Small intestine (tissue), 7 donors: ENCODE data around the gene RASSF1. TPM values are rescaled to one million over a fixed set of nuclear protein-coding genes. Genes with fewer than 3 reads are reported as not detected.

Experiments used
- DNase-seq, 2 donors: peaks; one replicate each; pipeline versions ENCODE4 v3.0.0 to v3.0.0-alpha.2; 2013
- FAIRE-seq: peaks from 2 replicates; lab custom pipeline; 2012; peaks lifted over from hg19 to GRCh38; lab: Jason Lieb, UNC
- H3K27ac ChIP-seq, 3 donors: one replicate each; pipeline ENCODE4 v1.5.1; 2013; ENCODE audit warnings: low read length in 2 of 3, mild to moderate bottlenecking in 2 of 3, control low read depth in 1 of 3, inconsistent platforms in 1 of 3, low read depth in 1 of 3, moderate library complexity in 1 of 3
- H3K27me3 ChIP-seq, 3 donors: one replicate each; pipeline ENCODE4 v1.6.1; 2013; ENCODE audit warnings: low read length in 3 of 3, inconsistent platforms in 1 of 3; ENCODE audit not compliant: control insufficient read depth in 3 of 3, insufficient read depth in 3 of 3
- H3K36me3 ChIP-seq, 3 donors: one replicate each; pipeline ENCODE4 v1.6.1; 2013; ENCODE audit warnings: low read length in 3 of 3, inconsistent platforms in 1 of 3, low read depth in 1 of 3, mild to moderate bottlenecking in 1 of 3, moderate library complexity in 1 of 3; ENCODE audit not compliant: control insufficient read depth in 3 of 3, insufficient read depth in 2 of 3
- H3K4me1 ChIP-seq, 3 donors: one replicate each; pipeline ENCODE4 v1.6.1; 2013; ENCODE audit warnings: low read length in 2 of 3, inconsistent platforms in 1 of 3, low read depth in 1 of 3, mild to moderate bottlenecking in 1 of 3, moderate library complexity in 1 of 3; ENCODE audit not compliant: control insufficient read depth in 3 of 3, insufficient read depth in 2 of 3
- H3K4me3 ChIP-seq, 3 donors: one replicate each; pipeline ENCODE4 v1.5.1; 2013; ENCODE audit warnings: low read length in 3 of 3, control low read depth in 1 of 3, inconsistent platforms in 1 of 3, low read depth in 1 of 3, mild to moderate bottlenecking in 1 of 3, moderate library complexity in 1 of 3
- H3K9me3 ChIP-seq, 2 donors: one replicate each; pipeline ENCODE4 v1.6.1; 2013; ENCODE audit warnings: low read depth in 1 of 2, low read length in 1 of 2; ENCODE audit not compliant: control insufficient read depth in 2 of 2, insufficient read depth in 1 of 2
- WGBS, 3 donors: extraction: QIAGEN DNeasy Blood & Tissue Kit; methylation state at CpG; one replicate each; pipeline ENCODE4 v1.1.7; 2013; 5-methylcytosine and 5-hydroxymethylcytosine counted together
- polyA plus RNA-seq, 4 donors: library from polyadenylated mRNA; stranded (reverse) in 3 of 4; unstranded in 1 of 4; fragments of 200-250 nt in 3 of 4; fragments of 120-200 nt in 1 of 4; gene quantifications; one replicate each; pipeline versions ENCODE4 v1.2.1 to v1.2.3, GENCODE V29; 2013
- donor health status: healthy with polysubstance abuse.
- donor health status: control.
- donor health status: control.
- donor health status: Bipolar disorder and iron deficiency.
- donor health status: healthy.

RASSF1 gene
- polyA plus RNA-seq, 4 donors = 16.3 to 39.0 (median 26.2) TPM

DNA sequence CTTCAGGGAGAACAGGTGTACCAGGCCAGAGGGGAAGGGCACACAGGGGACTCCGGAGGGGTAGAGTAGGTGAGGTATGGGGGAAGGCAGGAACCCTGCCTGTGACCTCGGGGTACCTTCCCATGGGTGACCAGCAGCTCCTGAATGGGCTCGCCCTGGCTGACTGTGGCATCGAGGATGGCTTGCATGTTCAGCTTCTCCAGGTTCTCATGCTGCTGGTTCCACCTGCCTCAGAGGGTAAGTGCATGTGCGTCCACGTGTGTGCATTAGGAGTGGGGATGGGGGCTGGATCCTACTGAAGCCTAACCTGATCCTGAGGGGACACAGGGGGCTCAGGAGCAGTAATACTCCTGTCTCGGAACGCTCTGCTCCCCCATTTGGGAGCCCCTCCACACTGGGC lies 4.4 kb upstream of the RASSF1 start:
- H3K4me3 ChIP-seq = peak overlapping the region in 1 of 3 donors; percentile 22
- H3K4me1 ChIP-seq = peaks cover 2 to 23% (median 9%) of the 10 kb centered on the region in 3 donors
- 68 to 77% (median 71%) methylated on average over 7 to 8 of the region's 8 CpGs for WGBS, 3 donors
- DNase-seq (no peak), FAIRE-seq (no peak)
- H3K27ac ChIP-seq = no peak overlapping the region
- H3K36me3 ChIP-seq = peaks cover 0 to 31% (median 2%) of the 10 kb centered on the region in 3 donors
- H3K9me3 ChIP-seq = no peaks in the 10 kb centered on the region
- H3K27me3 ChIP-seq = peaks cover 0 to 19% (median 0%) of the 10 kb centered on the region in 3 donors

DNA sequence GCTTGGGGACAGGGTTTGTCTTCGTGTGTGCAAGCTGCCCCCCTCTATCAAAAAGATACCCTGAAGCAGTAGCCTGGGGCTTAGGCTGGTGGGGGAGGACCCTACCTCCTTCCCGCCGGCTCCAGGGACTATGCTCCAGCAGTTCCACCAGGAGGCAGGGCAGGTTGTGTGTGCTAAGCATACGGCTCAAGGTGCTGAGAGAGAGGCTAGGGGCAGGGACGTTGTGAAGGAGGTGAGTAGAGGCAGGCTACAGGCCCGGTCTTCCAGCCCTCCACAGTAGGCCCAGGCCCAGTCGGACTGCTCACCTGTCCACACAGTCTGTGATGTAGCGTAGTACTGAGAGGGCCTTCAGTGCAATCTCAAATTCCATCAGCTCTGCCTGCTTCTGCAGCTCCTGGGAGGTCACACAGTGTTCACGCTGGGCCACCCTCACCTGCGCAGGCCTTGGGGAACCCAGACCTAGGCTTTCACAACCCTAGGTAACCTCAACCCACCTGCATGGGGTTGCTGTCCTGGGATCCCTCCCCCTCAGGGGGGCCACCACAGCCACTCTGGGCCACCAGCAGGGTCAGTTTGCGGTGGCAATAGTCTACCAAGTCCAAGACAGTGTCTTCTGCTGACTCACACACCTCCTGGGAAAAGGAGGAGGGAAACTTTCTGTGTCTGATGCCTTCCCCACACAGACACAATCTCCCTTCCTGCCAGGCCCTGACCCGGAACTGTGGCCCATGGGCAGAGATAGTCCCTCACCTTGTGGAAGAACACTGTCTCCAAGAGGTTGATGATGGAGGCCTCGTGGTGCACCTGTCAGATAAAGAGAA lies 2.4 kb upstream of the RASSF1 start:
- DNase-seq (no peak), FAIRE-seq (no peak)
- Histone ChIP-seq H3K36me3 (peaks cover 0 to 15% (median 2%) of the 10 kb centered on the region in 3 donors), H3K9me3 (no peaks in the 10 kb centered on the region), H3K4me3 (no peak overlapping the region), H3K4me1 (peaks cover 0 to 20% (median 0%) of the 10 kb centered on the region in 3 donors), H3K27ac (no peak overlapping the region), H3K27me3 (peaks cover 0 to 26% (median 0%) of the 10 kb centered on the region in 3 donors)
- 85 to 90% (median 90%) methylated on average over 12 to 13 of the region's 13 CpGs for WGBS, 3 donors

DNA sequence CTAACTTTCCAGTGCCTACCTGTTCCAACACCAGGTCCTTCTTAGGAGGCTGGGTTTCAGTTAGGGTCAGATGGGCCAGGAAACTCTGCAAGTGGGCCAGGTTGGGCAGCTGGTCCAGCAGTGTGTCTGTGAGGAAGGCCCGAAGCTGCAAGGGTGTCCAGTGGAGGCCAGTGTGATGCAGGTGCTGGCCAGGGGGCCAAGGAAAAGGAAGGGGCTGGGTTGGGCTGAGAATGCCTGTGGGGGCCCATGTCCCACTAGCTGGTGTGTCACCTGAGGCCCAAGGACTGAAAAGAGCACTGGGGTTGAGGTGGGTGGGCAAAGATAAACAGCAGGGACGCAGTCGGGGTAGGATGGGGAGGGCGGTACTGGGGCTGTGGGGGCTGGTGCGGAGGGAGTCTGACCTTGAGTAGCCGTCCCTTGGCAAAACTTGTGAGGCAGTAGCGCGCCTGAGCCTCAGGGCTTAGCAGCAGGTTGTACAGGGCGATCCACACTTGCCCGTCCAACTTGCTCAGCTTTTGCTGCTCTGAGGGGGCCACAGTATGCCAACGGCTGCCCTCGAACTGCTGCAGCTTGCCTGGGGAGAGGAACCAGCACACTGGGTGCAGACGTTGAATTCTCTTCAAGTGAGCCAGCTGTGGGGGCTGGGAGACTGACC lies 1.5 kb upstream of the RASSF1 start:
- no peak overlapping the region for H3K4me3 ChIP-seq
- no peak for DNase-seq
- 94 to 97% (median 94%) methylated on average over 13 of the region's 13 CpGs for WGBS, 3 donors
- H3K36me3 ChIP-seq = peaks cover 0 to 7% (median 0%) of the 10 kb centered on the region in 3 donors
- no peak for FAIRE-seq
- H3K9me3 ChIP-seq = no peaks in the 10 kb centered on the region
- peaks cover 0 to 24% (median 0%) of the 10 kb centered on the region in 3 donors for H3K4me1 ChIP-seq
- peaks cover 0 to 26% (median 0%) of the 10 kb centered on the region in 3 donors for H3K27me3 ChIP-seq
- H3K27ac ChIP-seq = no peak overlapping the region

DNA sequence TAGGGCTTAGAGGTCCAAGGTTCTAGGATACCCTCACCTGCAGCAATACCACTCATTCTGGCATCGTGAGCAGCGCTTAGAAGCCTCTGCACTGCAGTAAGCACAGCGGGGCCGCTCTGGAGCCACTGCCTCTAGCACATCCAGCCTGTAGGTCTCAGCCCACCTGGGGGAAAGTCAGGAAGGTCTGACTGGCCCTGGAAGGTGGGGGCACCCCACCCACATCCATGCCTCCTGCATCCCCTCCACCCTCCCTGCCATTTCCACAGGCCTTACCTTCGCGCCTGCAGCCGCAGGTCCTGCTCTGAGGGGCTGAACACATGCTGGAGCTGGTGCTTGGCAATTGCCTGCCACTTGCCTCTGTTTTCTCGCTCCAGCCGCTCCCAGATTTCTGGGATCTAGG lies 901 bp upstream of the RASSF1 start:
- Histone ChIP-seq H3K4me1 (peaks cover 0 to 24% (median 0%) of the 10 kb centered on the region in 3 donors), H3K4me3 (peak overlapping the region in 1 of 3 donors; percentile 27), H3K36me3 (peaks cover 0 to 7% (median 0%) of the 10 kb centered on the region in 3 donors), H3K27me3 (peaks cover 0 to 26% (median 0%) of the 10 kb centered on the region in 3 donors), H3K9me3 (no peaks in the 10 kb centered on the region), H3K27ac (peak overlapping the region in 2 of 3 donors; percentile 34 to 88)
- FAIRE-seq (no peak), DNase-seq (no peak)
- WGBS, 3 donors = 92 to 96% (median 94%) methylated on average over 9 of the region's 9 CpGs

DNA sequence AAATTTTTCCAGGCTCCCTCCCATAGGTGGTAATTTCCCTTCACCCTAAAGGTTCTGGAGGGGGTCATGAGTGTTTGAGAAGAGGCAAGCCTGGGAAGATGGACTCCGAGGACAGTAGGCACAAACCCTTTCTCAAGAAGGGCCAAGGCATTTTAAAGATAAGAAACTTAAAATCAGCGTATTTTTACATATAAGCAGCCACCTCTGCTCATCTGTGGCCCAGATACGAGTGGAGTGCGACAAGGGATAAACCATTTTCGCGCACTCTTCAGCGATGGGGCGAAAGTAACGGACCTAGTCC lies 539 bp downstream of the RASSF1 start:
- WGBS, 3 donors = 21 to 39% (median 27%) methylated on average over 9 of the region's 9 CpGs
- H3K9me3 ChIP-seq = no peaks in the 10 kb centered on the region
- peak overlapping the region; percentile 18 to 88 (median 73) for H3K27ac ChIP-seq
- peaks cover 0 to 29% (median 0%) of the 10 kb centered on the region in 3 donors for H3K4me1 ChIP-seq
- peaks cover 0 to 7% (median 0%) of the 10 kb centered on the region in 3 donors for H3K36me3 ChIP-seq
- H3K27me3 ChIP-seq = peaks cover 0 to 26% (median 0%) of the 10 kb centered on the region in 3 donors
- FAIRE-seq = no peak
- H3K4me3 ChIP-seq = peak overlapping the region; percentile 27 to 50 (median 48)
- no peak for DNase-seq

DNA sequence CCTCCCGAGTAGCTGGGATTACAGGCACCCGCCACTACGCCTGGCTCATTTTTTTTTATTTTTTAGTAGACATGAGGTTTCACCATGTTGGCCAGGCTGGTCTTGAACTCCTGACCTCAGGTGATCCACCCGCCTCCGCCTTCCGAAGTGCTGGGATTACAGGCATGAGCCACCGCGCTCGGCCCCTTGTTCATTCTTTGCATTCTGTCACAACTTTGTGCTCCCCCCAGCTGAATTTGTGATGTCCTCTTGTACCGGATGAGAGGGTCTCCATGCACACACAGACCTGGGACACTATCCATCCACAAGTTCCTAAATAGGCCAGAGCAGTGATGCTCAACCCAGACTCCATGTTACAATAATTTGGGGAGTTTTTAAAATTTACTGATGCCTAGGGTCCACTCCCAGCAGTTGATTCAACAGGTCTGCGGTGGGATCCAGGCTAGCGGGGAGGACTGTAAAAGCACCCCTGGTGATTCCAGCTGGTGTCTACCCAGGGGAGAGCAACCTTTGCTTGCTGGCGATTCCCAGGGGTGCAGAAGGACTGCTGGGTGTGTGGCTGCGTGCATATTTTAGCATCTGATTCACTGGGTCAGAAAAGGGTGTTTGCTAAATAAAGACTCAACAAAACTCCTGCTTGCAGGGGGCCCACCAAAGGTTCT lies 1.0 kb downstream of the RASSF1 start:
- H3K4me1 ChIP-seq = peaks cover 0 to 30% (median 0%) of the 10 kb centered on the region in 3 donors
- 71 to 80% (median 72%) methylated on average over 14 of the region's 14 CpGs for WGBS, 3 donors
- H3K9me3 ChIP-seq = no peaks in the 10 kb centered on the region
- peak overlapping the region; percentile 27 to 50 (median 48) for H3K4me3 ChIP-seq
- H3K27ac ChIP-seq = peak overlapping the region; percentile 18 to 88 (median 73)
- peaks cover 0 to 8% (median 0%) of the 10 kb centered on the region in 3 donors for H3K36me3 ChIP-seq
- DNase-seq = no peak
- no peak for FAIRE-seq
- H3K27me3 ChIP-seq = peaks cover 0 to 26% (median 0%) of the 10 kb centered on the region in 3 donors

DNA sequence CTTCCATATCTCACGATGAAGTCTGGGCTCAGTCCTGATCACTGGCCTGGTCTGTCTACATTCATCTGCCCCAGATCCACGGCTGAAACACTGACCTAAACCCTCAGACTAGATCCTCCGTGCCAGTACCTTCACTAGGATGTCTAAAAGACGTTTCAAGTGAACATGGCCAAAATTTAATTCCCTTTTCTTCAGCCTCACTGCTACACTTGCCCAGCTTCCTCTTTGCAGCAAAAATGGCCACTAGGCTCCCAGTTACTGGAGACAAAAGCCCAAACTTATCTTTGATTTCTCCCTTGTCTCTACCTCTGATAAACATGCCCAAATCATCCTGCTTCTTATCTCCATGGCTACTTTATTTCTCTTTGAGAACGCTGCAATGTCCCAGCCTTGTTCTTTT lies 1.7 kb downstream of the RASSF1 start:
- no peaks in the 10 kb centered on the region for H3K9me3 ChIP-seq
- FAIRE-seq (no peak), DNase-seq (no peak)
- H3K4me1 ChIP-seq = peaks cover 0 to 30% (median 3%) of the 10 kb centered on the region in 3 donors
- 55 to 82% (median 59%) methylated on average over 5 of the region's 5 CpGs for WGBS, 3 donors
- H3K36me3 ChIP-seq = peaks cover 0 to 14% (median 0%) of the 10 kb centered on the region in 3 donors
- H3K4me3 ChIP-seq = peak overlapping the region in 1 of 3 donors; percentile 24
- H3K27me3 ChIP-seq = peaks cover 0 to 26% (median 0%) of the 10 kb centered on the region in 3 donors
- peak overlapping the region in 2 of 3 donors; percentile 80 to 96 for H3K27ac ChIP-seq
